ENCODE measurements around the gene VPREB3. TPM values are rescaled to one million over a fixed set of nuclear protein-coding genes. Genes with fewer than 3 reads are reported as not detected.

The VPREB3 gene
- total RNA-seq (1 to 10 TPM in 4 of 5 donors, not detected in 1; 1.5 to 2.6 (median 1.7) TPM), total RNA-seq (0 to 0.44 (median 0.06) reads per million in 29 experiments)
- 2.3 TPM for total RNA-seq (2013)

- ATAC-seq (replicated peaks in 1 of 4) (no peak), DNase-seq (no peak)
- H3K36me3 ChIP-seq (ENCODE audit: control insufficient read depth in 2 of 2, extremely low read depth in 1 of 2, insufficient read depth in 1 of 2, low read length in 1 of 2): no peaks in the 10 kb centered on the region
- no peak within 1 kb of the TSS for H3K27ac ChIP-seq (ENCODE audit: low read length)
- ChIA-PET POLR2A (no interaction called here), CTCF (no interaction called here)
- no peak within 1 kb of the TSS for H3K27ac Mint-ChIP-seq
- WGBS (ENCODE audit: insufficient coverage): 88% methylated on average over 6 of the region's 14 CpGs
- peaks cover 7 to 19% of the 10 kb centered on the region in 2 experiments for H3K4me1 ChIP-seq (ENCODE audit: control insufficient read depth in 1 of 2, extremely low read depth in 1 of 2, insufficient read depth in 2 of 2, low read length in 2 of 2)
- no peaks in the 10 kb centered on the region for H3K9me3 Mint-ChIP-seq
- no peak within 1 kb of the TSS for H3K4me3 ChIP-seq (ENCODE audit: control insufficient read depth in 1 of 2, extremely low read depth in 1 of 2, low read length in 1 of 2)
- no peaks in the 10 kb centered on the region for H3K9me3 ChIP-seq
- no peaks in the 10 kb centered on the region for H3K27me3 Mint-ChIP-seq
- peaks cover 9 to 21% (median 13%) of the 10 kb centered on the region in 3 donors for H3K4me1 Mint-ChIP-seq
- H3K36me3 Mint-ChIP-seq: no peaks in the 10 kb centered on the region
- peak within 1 kb of the TSS in 2 of 3 donors; percentile 39 to 50 for H3K4me3 Mint-ChIP-seq
- H3K27me3 ChIP-seq (replicated peaks in 1 of 2; ENCODE audit: control insufficient read depth in 2 of 2, extremely low read depth in 1 of 2, insufficient read depth in 2 of 2, low read length in 1 of 2): peaks cover 0 to 2% of the 10 kb centered on the region in 2 experiments
These were observed at the start of gene VPREB3 for GRCh38 chr22:23754220-23754919. Gene VPREB3 (minus strand): TSS chr22:23754425. CDS start chr22:23754363, 62 bp downstream.

- ATAC-seq (replicated peaks in 1 of 4) (no peak), DNase-seq (no peak)
- Histone ChIP-seq H3K36me3 (ENCODE audit: control insufficient read depth in 2 of 2, extremely low read depth in 1 of 2, insufficient read depth in 1 of 2, low read length in 1 of 2) (peaks cover 33 to 67% of the 10 kb centered on the region in 2 donors), H3K27ac (ENCODE audit: low read length) (no peak overlapping the region), H3K4me3 (ENCODE audit: control insufficient read depth in 1 of 2, extremely low read depth in 1 of 2, low read length in 1 of 2) (no peak overlapping the region), H3K27me3 (replicated peaks in 1 of 2; ENCODE audit: control insufficient read depth in 2 of 2, extremely low read depth in 1 of 2, insufficient read depth in 2 of 2, low read length in 1 of 2) (no peaks in the 10 kb centered on the region), H3K4me1 (ENCODE audit: control insufficient read depth in 1 of 2, extremely low read depth in 1 of 2, insufficient read depth in 2 of 2, low read length in 2 of 2) (no peaks in the 10 kb centered on the region), H3K9me3 (no peaks in the 10 kb centered on the region)
- Mint-ChIP-seq H3K4me3 (no peak overlapping the region), H3K9me3 (no peaks in the 10 kb centered on the region), H3K27ac (no peak overlapping the region), H3K4me1 (peaks cover 0 to 10% (median 0%) of the 10 kb centered on the region in 3 donors), H3K27me3 (no peaks in the 10 kb centered on the region), H3K36me3 (peaks cover 53% of the 10 kb centered on the region)
- 89% methylated on average over 20 of the region's 21 CpGs for WGBS (ENCODE audit: insufficient coverage)
- ChIA-PET POLR2A (no interaction called here), CTCF (no interaction called here)
These were observed 49.0 kb upstream of the VPREB3 start for GRCh38 chr22:23803001-23803819.

- Histone ChIP-seq H3K4me3 (ENCODE audit: control insufficient read depth in 1 of 2, extremely low read depth in 1 of 2, low read length in 1 of 2) (no peak overlapping the region), H3K27me3 (replicated peaks in 1 of 2; ENCODE audit: control insufficient read depth in 2 of 2, extremely low read depth in 1 of 2, insufficient read depth in 2 of 2, low read length in 1 of 2) (no peaks in the 10 kb centered on the region), H3K9me3 (no peaks in the 10 kb centered on the region), H3K27ac (ENCODE audit: low read length) (no peak overlapping the region), H3K4me1 (ENCODE audit: control insufficient read depth in 1 of 2, extremely low read depth in 1 of 2, insufficient read depth in 2 of 2, low read length in 2 of 2) (no peaks in the 10 kb centered on the region), H3K36me3 (ENCODE audit: control insufficient read depth in 2 of 2, extremely low read depth in 1 of 2, insufficient read depth in 1 of 2, low read length in 1 of 2) (peaks cover 33 to 72% of the 10 kb centered on the region in 2 donors)
- H3K4me3 Mint-ChIP-seq: no peak overlapping the region
- 95% methylated on average over 6 of the region's 8 CpGs for WGBS (ENCODE audit: insufficient coverage)
- DNase-seq: no peak
- H3K27me3 Mint-ChIP-seq: no peaks in the 10 kb centered on the region
- POLR2A ChIA-PET: no interaction called here
- peak overlapping the region in 1 of 2 donors; percentile 55 for H3K27ac Mint-ChIP-seq
- H3K4me1 Mint-ChIP-seq: peaks cover 0 to 10% (median 0%) of the 10 kb centered on the region in 3 donors
- CTCF ChIA-PET: no interaction called here
- ATAC-seq (replicated peaks in 1 of 4): no peak
- H3K9me3 Mint-ChIP-seq: no peaks in the 10 kb centered on the region
- H3K36me3 Mint-ChIP-seq: peaks cover 50% of the 10 kb centered on the region
These were observed 47.7 kb upstream of the VPREB3 start for GRCh38 chr22:23801886-23802377.

GRCh38 chr22:23801238-23801821, 47.1 kb upstream of the VPREB3 start:
- ATAC-seq (replicated peaks in 1 of 4): no peak
- Mint-ChIP-seq H3K36me3 (peaks cover 53% of the 10 kb centered on the region), H3K4me3 (no peak overlapping the region), H3K4me1 (peaks cover 0 to 10% (median 0%) of the 10 kb centered on the region in 3 donors), H3K9me3 (no peaks in the 10 kb centered on the region), H3K27ac (peak overlapping the region in 1 of 2 donors; percentile 69), H3K27me3 (no peaks in the 10 kb centered on the region)
- no peak for DNase-seq
- peaks cover 33 to 75% of the 10 kb centered on the region in 2 donors for H3K36me3 ChIP-seq (ENCODE audit: control insufficient read depth in 2 of 2, extremely low read depth in 1 of 2, insufficient read depth in 1 of 2, low read length in 1 of 2)
- WGBS (ENCODE audit: insufficient coverage): 96% methylated on average over 10 of the region's 11 CpGs
- no peaks in the 10 kb centered on the region for H3K9me3 ChIP-seq
- H3K27me3 ChIP-seq (replicated peaks in 1 of 2; ENCODE audit: control insufficient read depth in 2 of 2, extremely low read depth in 1 of 2, insufficient read depth in 2 of 2, low read length in 1 of 2): no peaks in the 10 kb centered on the region
- no peak overlapping the region for H3K4me3 ChIP-seq (ENCODE audit: control insufficient read depth in 1 of 2, extremely low read depth in 1 of 2, low read length in 1 of 2)
- CTCF ChIA-PET: no interaction called here
- H3K4me1 ChIP-seq (ENCODE audit: control insufficient read depth in 1 of 2, extremely low read depth in 1 of 2, insufficient read depth in 2 of 2, low read length in 2 of 2): no peaks in the 10 kb centered on the region
- POLR2A ChIA-PET: no interaction called here
- no peak overlapping the region for H3K27ac ChIP-seq (ENCODE audit: low read length)

GRCh38 chr22:23800297-23801237, 46.3 kb upstream of the VPREB3 start:
- peak overlapping the region in 1 of 2 donors; percentile 69 for H3K27ac Mint-ChIP-seq

More at GRCh38 chr22:23800297-23801237, 46.3 kb upstream of the VPREB3 start:
- no peaks in the 10 kb centered on the region for H3K27me3 ChIP-seq (replicated peaks in 1 of 2; ENCODE audit: control insufficient read depth in 2 of 2, extremely low read depth in 1 of 2, insufficient read depth in 2 of 2, low read length in 1 of 2)
- no peak overlapping the region for H3K4me3 Mint-ChIP-seq
- H3K4me3 ChIP-seq (ENCODE audit: control insufficient read depth in 1 of 2, extremely low read depth in 1 of 2, low read length in 1 of 2): no peak overlapping the region
- H3K4me1 Mint-ChIP-seq: peaks cover 0 to 10% (median 0%) of the 10 kb centered on the region in 3 donors
- POLR2A ChIA-PET: interaction anchor here in 1 of 2 donors (0.6 kb wide), 1 partner anchor 33 kb away, joined by 3 read pairs; no protein-coding TSS in a partner anchor
- H3K9me3 Mint-ChIP-seq: no peaks in the 10 kb centered on the region
- no peaks in the 10 kb centered on the region for H3K9me3 ChIP-seq
- CTCF ChIA-PET: no interaction called here
- no peak overlapping the region for H3K27ac ChIP-seq (ENCODE audit: low read length)
- ATAC-seq (replicated peaks in 1 of 4) (peak in 1 of 4 experiments; percentile 40), DNase-seq (no peak)
- no peaks in the 10 kb centered on the region for H3K4me1 ChIP-seq (ENCODE audit: control insufficient read depth in 1 of 2, extremely low read depth in 1 of 2, insufficient read depth in 2 of 2, low read length in 2 of 2)
- WGBS (ENCODE audit: insufficient coverage): 94% methylated on average over 17 of the region's 18 CpGs
- H3K36me3 Mint-ChIP-seq: peaks cover 53% of the 10 kb centered on the region
- H3K36me3 ChIP-seq (ENCODE audit: control insufficient read depth in 2 of 2, extremely low read depth in 1 of 2, insufficient read depth in 1 of 2, low read length in 1 of 2): peaks cover 33 to 72% of the 10 kb centered on the region in 2 donors
- no peaks in the 10 kb centered on the region for H3K27me3 Mint-ChIP-seq
